GM21367 (cell line): ENCODE results near the gene GALNT3.
A peak's percentile ranks its signal among the peaks of the same experiment; 100 is the strongest.

ENCODE experiments used
- ATAC-seq: cut with Tn5 transposase; IDR thresholded peaks from one replicate; pipeline ENCODE4 v1.9.1; 2021; ENCODE audit not compliant: unreplicated experiment

GALNT3 gene

GRCh38 chr2:165793779-165794535 is at the start of gene GALNT3:
Gene GALNT3 (minus strand): TSS chr2:165794247. CDS start chr2:165770700, 23,547 bp downstream.
- peak; percentile 20 for ATAC-seq

DNA sequence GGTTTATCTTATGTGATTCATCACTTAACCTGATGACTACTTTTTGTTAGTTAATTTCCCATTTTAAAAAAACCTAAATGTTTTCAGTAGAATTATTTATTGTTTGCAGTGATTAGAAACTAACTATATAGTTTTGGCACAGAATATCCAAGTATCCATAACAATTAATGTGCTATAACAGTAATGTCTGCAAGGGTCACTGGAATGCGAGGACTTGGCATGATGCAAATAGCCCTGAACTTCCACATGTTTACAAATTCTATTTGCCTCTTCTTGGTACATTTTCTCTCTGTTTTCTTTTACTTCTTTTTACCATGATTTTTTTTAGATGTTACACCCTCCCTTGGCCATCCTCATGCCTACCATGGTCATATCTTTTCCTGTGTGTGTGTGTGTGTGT is 49.3 kb upstream of the GALNT3 start:
- no peak for ATAC-seq

DNA sequence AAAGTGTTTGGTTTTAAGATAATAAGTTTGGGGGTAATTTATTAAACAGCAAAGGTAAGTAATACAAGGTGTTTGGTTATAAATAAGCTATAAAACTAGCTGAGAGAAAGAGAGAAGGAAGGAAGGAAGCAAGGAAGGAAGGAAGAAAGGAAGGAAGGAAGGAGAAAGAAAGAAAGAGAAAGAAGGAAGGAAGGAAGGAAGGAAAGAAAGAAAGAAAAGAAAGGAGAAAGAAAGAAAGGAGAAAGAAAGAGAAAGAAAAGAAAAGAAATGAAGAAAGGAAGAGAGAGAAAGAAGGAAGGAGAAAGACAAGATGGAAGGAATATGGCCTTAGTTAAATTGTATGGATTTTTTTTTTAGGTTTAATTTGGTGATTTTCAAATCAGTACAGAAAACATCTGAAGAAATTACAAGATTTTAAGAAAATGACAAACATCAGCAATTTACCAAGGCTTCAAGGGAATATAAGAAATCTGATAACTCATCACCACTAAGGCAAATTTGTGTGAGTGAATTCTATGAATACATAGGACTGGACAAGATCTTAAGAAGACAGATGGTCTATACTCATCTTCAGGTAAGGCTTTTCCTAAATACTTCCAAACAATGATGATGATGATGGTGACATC is 46.4 kb upstream of the GALNT3 start:
- ATAC-seq, result no peak

DNA sequence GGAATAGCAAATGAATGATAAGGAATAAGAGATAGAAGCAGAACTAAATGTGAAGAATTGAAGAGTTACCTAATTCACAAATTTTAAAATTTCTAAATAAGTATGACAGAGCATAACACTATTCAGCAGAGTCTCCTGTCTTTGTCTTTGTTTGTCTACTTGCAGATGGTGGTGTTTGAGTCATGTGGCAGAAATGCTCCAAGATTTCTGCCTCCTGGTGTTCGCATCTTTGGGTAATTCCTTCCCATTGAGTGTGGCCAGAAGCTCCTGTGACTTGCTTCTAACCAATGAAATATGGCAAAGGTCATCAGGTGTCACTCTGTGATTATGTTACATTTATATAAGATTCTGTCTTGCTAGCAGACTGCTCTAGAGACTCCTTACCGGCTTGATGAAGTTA is 45.6 kb upstream of the GALNT3 start:
- no peak for ATAC-seq

GRCh38 chr2:165837122-165837521 is 43.1 kb upstream of the GALNT3 start:
- no peak for ATAC-seq

DNA sequence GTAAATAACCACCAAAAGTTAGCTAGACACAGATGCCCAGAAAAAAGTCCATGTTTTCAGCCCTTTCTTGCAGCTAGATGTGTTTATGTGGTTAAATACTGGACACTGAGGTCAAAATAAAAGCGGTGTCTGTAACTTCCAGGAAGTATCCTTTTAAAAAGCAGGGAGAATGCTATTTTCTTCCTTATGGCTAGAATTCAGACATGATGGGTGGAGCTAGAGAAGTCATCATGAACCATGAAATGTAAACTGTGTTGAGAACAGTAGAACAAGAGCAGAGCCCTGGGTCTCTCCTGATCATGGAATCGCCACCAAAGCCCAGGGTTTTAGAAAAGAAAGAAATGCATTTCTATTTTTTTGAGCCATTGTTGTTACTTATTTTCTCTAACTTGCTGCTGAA is 41.3 kb upstream of the GALNT3 start:
- ATAC-seq, result no peak

GRCh38 chr2:165833156-165833555 is 39.1 kb upstream of the GALNT3 start:
- ATAC-seq, result no peak

DNA sequence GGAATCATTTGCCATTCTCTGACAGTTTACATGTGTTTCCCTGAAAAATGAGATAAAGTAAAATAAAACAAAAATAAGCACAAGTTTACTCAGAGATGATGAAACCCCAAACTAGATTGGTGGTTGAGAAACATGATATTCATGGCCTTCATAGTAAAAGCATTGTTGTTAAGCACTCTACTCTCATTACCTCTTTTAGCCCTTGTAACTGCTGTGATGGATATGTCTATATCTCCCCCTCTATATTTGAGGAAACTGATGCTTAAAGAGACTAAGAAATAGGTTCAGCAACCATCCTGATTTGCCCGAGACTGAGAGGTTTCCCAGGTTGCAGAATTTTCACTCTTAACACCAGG is 33.9 kb upstream of the GALNT3 start:
- ATAC-seq, result no peak

DNA sequence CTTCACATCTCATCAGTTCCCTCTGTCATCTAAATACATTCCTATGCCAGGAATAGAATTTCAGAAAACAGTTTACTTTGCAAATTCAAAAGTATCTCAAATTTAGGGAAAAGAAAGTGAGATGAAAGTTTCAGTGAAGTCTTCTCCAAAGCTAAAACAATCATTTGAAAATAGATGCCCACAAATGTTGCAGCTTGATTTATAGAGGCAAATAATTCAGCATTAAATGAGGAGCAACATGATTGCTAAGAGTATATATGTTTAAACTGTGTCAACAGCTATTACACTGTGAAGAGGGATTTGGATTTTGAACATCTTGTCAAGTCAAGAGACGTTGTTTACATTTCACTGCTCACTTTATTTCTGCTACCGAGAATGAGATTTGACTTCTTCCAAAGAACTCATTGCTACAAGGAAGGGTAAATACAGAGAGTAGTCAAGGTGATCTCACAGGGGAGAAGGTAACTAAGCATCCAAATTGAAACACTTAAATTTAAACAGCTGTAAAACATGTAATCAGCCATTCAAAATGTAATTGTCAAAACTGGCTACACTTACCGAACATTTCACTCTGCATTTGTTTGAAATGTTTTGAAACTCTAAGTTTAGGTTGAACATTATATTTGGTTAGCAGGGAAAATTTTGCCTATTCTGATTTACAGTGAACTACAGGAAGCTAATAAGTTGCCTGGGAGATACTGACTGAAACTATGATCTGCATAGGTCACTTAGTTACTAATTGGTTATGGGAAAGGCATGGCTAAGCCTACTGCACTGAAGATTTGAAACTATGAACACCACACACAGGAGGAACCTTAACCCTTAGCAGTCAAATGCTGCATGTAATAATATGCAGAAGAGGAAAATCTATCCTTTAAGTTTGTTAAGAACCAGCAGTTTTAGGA is 33.2 kb upstream of the GALNT3 start:
- no peak for ATAC-seq

DNA sequence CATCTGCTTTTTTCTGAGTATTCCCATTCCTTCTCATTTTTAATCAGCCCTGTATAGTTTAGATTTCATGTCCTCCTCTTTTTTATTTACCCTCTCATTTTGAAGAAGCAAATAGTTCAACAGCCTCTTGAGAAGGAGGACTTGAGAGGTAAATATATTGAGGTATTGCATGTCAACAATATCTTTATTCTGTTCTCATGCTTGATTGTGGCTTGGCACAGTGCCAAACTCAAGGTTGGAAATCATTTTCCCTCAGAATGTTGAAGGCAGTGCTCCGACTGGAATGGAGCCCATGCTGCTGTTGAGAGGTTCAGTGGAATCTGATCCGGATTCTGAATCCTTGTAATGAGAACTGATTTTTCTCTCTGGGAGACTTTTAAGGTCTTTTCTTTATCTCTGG is 31.0 kb upstream of the GALNT3 start:
- ATAC-seq, result no peak

- ATAC-seq, result no peak
Observed at GRCh38 chr2:165820296-165820695, 26.2 kb upstream of the GALNT3 start.

- no peak for ATAC-seq
Observed at GRCh38 chr2:165818920-165819319, 24.9 kb upstream of the GALNT3 start.

GRCh38 chr2:165815299-165816141 is 21.5 kb upstream of the GALNT3 start:
- peak; percentile 69 for ATAC-seq

DNA sequence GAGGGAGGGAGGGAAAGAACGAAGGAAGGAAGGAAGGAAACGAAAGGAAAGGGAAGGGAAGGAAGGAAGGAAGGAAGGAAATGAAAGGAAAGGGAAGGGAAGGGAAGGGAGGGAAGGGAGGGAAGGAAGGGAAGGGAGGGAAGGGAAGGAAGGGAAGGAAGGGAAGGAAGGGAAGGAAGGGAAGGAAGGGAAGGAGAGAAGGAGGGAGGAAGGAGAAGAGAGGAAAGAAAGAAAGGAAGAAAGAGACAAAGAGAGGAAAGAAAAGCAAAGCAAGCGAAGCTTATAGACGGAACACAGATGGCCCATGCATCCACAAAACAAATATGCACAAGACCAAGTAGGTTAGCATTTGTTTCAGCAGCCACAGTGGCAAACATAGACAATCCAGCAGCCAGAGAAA is 20.4 kb upstream of the GALNT3 start:
- ATAC-seq, result no peak

DNA sequence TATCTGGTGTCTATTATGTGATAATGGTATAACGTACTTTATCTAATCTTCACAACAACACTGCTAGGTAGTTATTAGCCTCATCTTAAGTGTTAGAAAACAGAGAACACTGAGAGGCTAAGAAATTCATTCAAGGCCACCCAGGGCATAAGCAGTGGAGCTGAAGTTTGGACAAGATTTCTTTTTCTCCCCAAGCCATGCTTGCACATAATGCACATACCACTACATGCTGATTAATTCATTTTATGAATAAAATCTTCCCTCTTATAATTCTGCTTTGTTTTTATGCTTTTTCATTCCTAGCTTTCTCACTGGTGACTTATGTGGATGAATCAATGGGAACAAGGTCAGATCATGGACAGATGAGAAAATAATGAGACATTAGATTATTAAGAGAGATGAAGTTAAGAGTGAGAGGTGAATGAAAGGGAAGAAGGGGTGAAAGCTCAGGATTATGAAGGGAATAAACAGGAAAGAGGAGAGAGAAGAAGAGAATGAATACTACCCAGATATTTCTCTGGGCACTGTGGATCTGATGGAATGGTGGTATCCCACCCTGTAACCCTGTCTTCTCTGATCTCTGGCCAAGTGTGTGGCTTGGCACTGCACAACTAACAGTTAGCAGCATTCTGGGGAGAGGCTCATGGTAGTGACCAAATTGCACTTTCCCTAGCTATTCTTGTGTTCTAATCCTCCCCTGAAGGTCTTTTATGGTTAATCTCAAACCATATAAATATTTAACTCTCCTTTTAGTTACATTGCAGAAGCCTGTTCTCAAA is 17.7 kb upstream of the GALNT3 start:
- no peak for ATAC-seq

- no peak for ATAC-seq
Observed at GRCh38 chr2:165810418-165810817, 16.4 kb upstream of the GALNT3 start.

- no peak for ATAC-seq
Observed at GRCh38 chr2:165804719-165805118, 10.7 kb upstream of the GALNT3 start.

DNA sequence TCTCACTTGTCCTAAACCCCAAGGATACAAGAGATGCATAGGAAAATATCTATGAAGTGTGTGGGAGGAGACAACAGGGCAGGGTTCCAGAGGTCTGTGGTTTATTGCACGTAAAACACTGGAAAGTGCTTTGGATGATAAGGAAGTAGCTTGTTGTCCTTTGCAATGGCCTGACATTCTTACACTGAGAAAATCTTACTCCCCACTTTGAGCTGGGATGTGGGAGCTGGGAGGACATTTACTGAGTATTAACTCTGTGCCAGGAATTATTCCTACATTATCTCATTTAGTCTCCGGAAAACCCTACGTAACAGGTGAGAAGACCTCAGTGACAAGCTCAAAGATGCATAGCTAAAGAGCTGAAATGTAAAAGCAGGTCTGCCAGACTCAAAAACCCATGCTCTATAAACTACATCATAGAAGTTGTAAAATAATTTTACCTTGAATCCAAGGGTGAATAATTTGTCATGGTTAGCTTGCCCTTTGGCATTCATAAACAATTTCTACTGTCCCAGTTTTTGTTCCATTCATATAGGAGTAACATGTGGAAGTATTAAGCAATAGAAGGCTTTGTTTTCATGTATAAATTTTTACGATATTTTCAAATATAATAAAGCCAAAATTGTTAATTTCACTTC is 9.2 kb upstream of the GALNT3 start:
- no peak for ATAC-seq

- no peak for ATAC-seq
Observed at GRCh38 chr2:165801176-165801575, 7.1 kb upstream of the GALNT3 start.
